HG03457 (cell line): Measurements from ENCODE around the gene IKBKE.

ENCODE experiments used
- ATAC-seq: cut with Tn5 transposase; IDR thresholded peaks from one replicate; pipeline ENCODE4 v1.9.1; 2021; ENCODE audit warnings: moderate number of reproducible peaks; ENCODE audit not compliant: unreplicated experiment

IKBKE gene

GRCh38 chr1:206469933-206470691 is at the start of gene IKBKE:
IKBKE (plus strand) TSS chr1:206470476; CDS start chr1:206473228, 2,752 bp downstream.
- ATAC-seq: peak; percentile 38

- ATAC-seq: no peak
Measured at GRCh38 chr1:206421616-206422340, 48.5 kb upstream of the IKBKE start.

- no peak for ATAC-seq
Measured at GRCh38 chr1:206422525-206422924, 47.8 kb upstream of the IKBKE start.

- no peak for ATAC-seq
Measured at GRCh38 chr1:206427291-206427690, 43.0 kb upstream of the IKBKE start.

GRCh38 chr1:206429421-206429820 is 40.9 kb upstream of the IKBKE start:
- no peak for ATAC-seq

- ATAC-seq: peak; percentile 89
Measured at GRCh38 chr1:206430031-206430983, 40.0 kb upstream of the IKBKE start.

- no peak for ATAC-seq
Measured at GRCh38 chr1:206435445-206435844, 34.8 kb upstream of the IKBKE start.

- ATAC-seq: no peak
Measured at GRCh38 chr1:206438554-206438953, 31.7 kb upstream of the IKBKE start.

- no peak for ATAC-seq
Measured at GRCh38 chr1:206439205-206439604, 31.1 kb upstream of the IKBKE start.

GRCh38 chr1:206441336-206441967 is 28.8 kb upstream of the IKBKE start:
- ATAC-seq: no peak

GRCh38 chr1:206442101-206442500 is 28.2 kb upstream of the IKBKE start:
- no peak for ATAC-seq

GRCh38 chr1:206445116-206445515 is 25.2 kb upstream of the IKBKE start:
- ATAC-seq: no peak

GRCh38 chr1:206445911-206446356 is 24.3 kb upstream of the IKBKE start:
- no peak for ATAC-seq

- no peak for ATAC-seq
Measured at GRCh38 chr1:206446688-206447421, 23.4 kb upstream of the IKBKE start.

- ATAC-seq: no peak
Measured at GRCh38 chr1:206447422-206447765, 22.9 kb upstream of the IKBKE start.

- ATAC-seq: no peak
Measured at GRCh38 chr1:206447792-206448191, 22.5 kb upstream of the IKBKE start.

- no peak for ATAC-seq
Measured at GRCh38 chr1:206448471-206448870, 21.8 kb upstream of the IKBKE start.

- ATAC-seq: no peak
Measured at GRCh38 chr1:206449565-206449964, 20.7 kb upstream of the IKBKE start.

- no peak for ATAC-seq
Measured at GRCh38 chr1:206450281-206450680, 20.0 kb upstream of the IKBKE start.

- ATAC-seq: no peak
Measured at GRCh38 chr1:206451134-206451686, 19.1 kb upstream of the IKBKE start.
